Esophagus (tissue), 2 donors: ENCODE results near the gene KLHL17. TPM values are rescaled to one million over a fixed set of nuclear protein-coding genes. Genes with fewer than 3 reads are reported as not detected.

Experiments used
- H3K27ac ChIP-seq, 2 donors: one replicate each; pipeline ENCODE4 v1.5.1; 2013; ENCODE audit warnings: low read depth in 2 of 2, mild to moderate bottlenecking in 2 of 2, inconsistent platforms in 1 of 2, low read length in 1 of 2, moderate library complexity in 1 of 2
- H3K27me3 ChIP-seq, 2 donors: one replicate each; pipeline ENCODE4 v1.6.1; 2013; ENCODE audit warnings: low read length in 2 of 2, control low read depth in 1 of 2, mild to moderate bottlenecking in 1 of 2; ENCODE audit not compliant: insufficient read depth in 2 of 2, control insufficient read depth in 1 of 2
- H3K36me3 ChIP-seq, 2 donors: one replicate each; pipeline ENCODE4 v1.6.1; 2013; ENCODE audit warnings: low read length in 1 of 2; ENCODE audit not compliant: control insufficient read depth in 2 of 2, insufficient read depth in 2 of 2
- H3K4me1 ChIP-seq, 2 donors: one replicate each; pipeline ENCODE4 v1.6.1; 2013; ENCODE audit warnings: low read length in 1 of 2; ENCODE audit not compliant: control insufficient read depth in 2 of 2, insufficient read depth in 2 of 2
- H3K4me3 ChIP-seq, 2 donors: one replicate each; pipeline ENCODE4 v1.5.1; 2013; ENCODE audit warnings: low read length in 2 of 2, mild to moderate bottlenecking in 2 of 2, low read depth in 1 of 2, moderate library complexity in 1 of 2
- H3K9me3 ChIP-seq, 2 donors: one replicate each; pipeline ENCODE4 v1.6.1; 2013; ENCODE audit warnings: mild to moderate bottlenecking in 2 of 2, low read depth in 1 of 2, low read length in 1 of 2, moderate library complexity in 1 of 2; ENCODE audit not compliant: control insufficient read depth in 2 of 2, insufficient read depth in 1 of 2
- WGBS, 2 donors: extraction: QIAGEN DNeasy Blood & Tissue Kit; methylation state at CpG; one replicate each; pipeline ENCODE4 v1.1.7; 2013; 5-methylcytosine and 5-hydroxymethylcytosine counted together
- polyA plus RNA-seq, 2 donors: library from polyadenylated mRNA; stranded (reverse); fragments of 200-250 nt; gene quantifications; one replicate each; pipeline ENCODE4 v1.2.3, GENCODE V29; 2013
- donor health status: healthy with polysubstance abuse.
- donor health status: Bipolar disorder and iron deficiency.

The KLHL17 gene
- polyA plus RNA-seq, 2 donors = 11.9 to 21.8 TPM

DNA sequence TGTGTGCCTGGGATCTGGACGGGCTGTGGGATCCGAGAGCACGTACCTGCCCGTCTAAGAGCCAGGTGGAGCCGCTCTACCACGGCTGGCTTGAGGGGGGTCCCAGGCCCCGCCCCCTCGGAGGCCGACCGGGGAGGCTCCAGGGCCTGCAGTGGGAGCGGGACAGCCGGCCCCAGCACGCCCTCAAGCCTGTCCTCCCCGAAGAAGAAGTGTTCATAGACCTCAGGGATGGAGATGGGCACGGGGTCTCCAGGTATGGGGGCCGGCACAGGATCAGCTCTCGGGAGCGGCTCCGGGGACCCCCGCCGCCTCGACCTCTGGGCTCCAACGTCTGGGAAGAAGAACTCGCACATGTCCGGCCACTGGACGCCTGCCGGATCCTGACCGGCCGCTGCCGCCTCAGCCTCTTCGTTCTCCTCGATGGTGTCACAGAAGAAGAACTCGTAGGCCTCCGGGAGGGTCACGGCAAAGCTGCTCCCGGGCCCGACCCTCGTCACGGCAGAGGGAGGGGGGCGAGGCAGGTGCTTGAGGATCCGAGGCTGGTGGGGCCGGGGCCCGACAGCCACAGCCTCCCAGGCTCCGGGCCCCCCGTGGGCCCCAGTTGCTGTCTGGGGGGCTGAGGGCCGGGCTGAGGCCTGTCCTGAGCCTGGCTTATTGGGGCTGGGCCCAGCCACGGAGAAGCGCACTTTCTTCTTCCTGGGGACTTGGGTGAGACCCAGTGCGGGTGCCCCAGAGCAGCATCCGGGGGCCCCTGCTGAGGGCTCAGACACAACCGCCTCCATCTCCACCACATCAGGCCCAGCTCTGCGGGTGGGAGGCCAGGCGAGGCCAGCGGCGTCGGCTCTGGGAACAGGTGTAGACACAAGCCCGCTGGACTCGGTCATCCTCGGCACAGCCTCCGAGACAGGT, 18.7 kb downstream of the KLHL17 start:
- WGBS, 2 donors = 83 to 84% methylated on average over 49 to 60 of the region's 60 CpGs
- Histone ChIP-seq H3K27ac (no peak overlapping the region), H3K4me3 (no peak overlapping the region), H3K4me1 (peaks cover 0 to 10% of the 10 kb centered on the region in 2 donors), H3K36me3 (peaks cover 0 to 7% of the 10 kb centered on the region in 2 donors), H3K9me3 (peaks cover 0 to 4% of the 10 kb centered on the region in 2 donors), H3K27me3 (peaks cover 0 to 2% of the 10 kb centered on the region in 2 donors)

DNA sequence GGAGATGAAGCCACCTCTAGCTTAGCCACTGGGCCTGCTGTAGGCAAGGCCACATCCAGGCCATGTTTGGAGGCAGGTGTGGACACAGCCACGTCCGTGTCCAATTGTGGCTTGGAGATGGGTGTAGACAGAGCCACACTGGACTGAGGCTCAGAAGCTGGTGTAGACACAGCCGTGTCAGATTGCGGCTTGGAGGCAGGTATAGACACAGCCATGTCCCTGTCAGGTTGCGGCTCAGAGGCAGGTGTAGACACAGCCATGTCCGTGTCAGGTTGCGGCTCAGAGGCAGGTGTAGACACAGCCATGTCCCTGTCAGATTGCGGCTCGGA, 19.3 kb downstream of the KLHL17 start:
- H3K9me3 ChIP-seq = peaks cover 0 to 4% of the 10 kb centered on the region in 2 donors
- no peak overlapping the region for H3K4me3 ChIP-seq
- peaks cover 0 to 2% of the 10 kb centered on the region in 2 donors for H3K27me3 ChIP-seq
- no peak overlapping the region for H3K27ac ChIP-seq
- 54 to 75% methylated on average over 9 of the region's 9 CpGs for WGBS, 2 donors
- H3K36me3 ChIP-seq = peaks cover 0 to 3% of the 10 kb centered on the region in 2 donors
- H3K4me1 ChIP-seq = peaks cover 0 to 10% of the 10 kb centered on the region in 2 donors

DNA sequence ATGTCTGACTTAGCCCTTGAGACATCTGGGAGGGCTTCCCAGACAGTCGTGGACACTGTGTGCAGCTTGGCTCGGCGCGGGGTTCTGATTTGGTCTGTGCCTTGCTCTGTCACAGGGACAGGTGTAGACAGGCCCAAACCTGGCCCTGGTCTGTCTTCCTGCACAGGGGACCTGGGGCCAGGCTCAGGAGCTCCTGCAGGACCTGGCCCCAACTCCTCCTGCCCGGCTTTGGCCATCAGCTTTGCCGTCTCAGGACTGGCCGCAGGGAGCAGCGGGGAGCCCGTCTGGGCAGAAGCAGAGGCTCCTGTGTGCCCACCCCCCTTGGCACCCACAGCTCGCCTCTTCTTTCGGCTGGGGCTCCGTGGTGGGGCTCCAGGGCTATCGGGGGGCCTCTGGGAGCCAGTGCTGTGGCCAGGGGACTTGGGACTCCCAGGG, 19.8 kb downstream of the KLHL17 start:
- Histone ChIP-seq H3K4me3 (no peak overlapping the region), H3K27ac (no peak overlapping the region), H3K36me3 (peaks cover 0 to 3% of the 10 kb centered on the region in 2 donors), H3K4me1 (peaks cover 0 to 10% of the 10 kb centered on the region in 2 donors), H3K27me3 (peaks cover 0 to 2% of the 10 kb centered on the region in 2 donors), H3K9me3 (peaks cover 0 to 4% of the 10 kb centered on the region in 2 donors)
- 56 to 65% methylated on average over 13 of the region's 13 CpGs for WGBS, 2 donors

- WGBS, 2 donors = 64 to 73% methylated on average over 35 of the region's 35 CpGs
- H3K4me1 ChIP-seq = peaks cover 0 to 5% of the 10 kb centered on the region in 2 donors
- H3K27me3 ChIP-seq = peaks cover 0 to 2% of the 10 kb centered on the region in 2 donors
- H3K27ac ChIP-seq = no peak overlapping the region
- H3K36me3 ChIP-seq = no peaks in the 10 kb centered on the region
- H3K9me3 ChIP-seq = peaks cover 0 to 4% of the 10 kb centered on the region in 2 donors
- H3K4me3 ChIP-seq = no peak overlapping the region
Observed at GRCh38 chr1:980602-981395, 20.4 kb downstream of the KLHL17 start.

- no peaks in the 10 kb centered on the region for H3K4me1 ChIP-seq
- peaks cover 0 to 2% of the 10 kb centered on the region in 2 donors for H3K27me3 ChIP-seq
- H3K9me3 ChIP-seq = peaks cover 0 to 4% of the 10 kb centered on the region in 2 donors
- no peak overlapping the region for H3K27ac ChIP-seq
- no peaks in the 10 kb centered on the region for H3K36me3 ChIP-seq
- no peak overlapping the region for H3K4me3 ChIP-seq
- WGBS, 2 donors = 71 to 74% methylated on average over 20 to 21 of the region's 21 CpGs
Observed at GRCh38 chr1:981491-981954, 21.1 kb downstream of the KLHL17 start.

- WGBS, 2 donors = 50 to 58% methylated on average over 28 of the region's 28 CpGs
- H3K27me3 ChIP-seq = peaks cover 0 to 2% of the 10 kb centered on the region in 2 donors
- H3K36me3 ChIP-seq = no peaks in the 10 kb centered on the region
- no peaks in the 10 kb centered on the region for H3K4me1 ChIP-seq
- H3K27ac ChIP-seq = no peak within 1 kb of the TSS
- no peak within 1 kb of the TSS for H3K4me3 ChIP-seq
- H3K9me3 ChIP-seq = peaks cover 0 to 4% of the 10 kb centered on the region in 2 donors
Observed at GRCh38 chr1:981955-982558, 21.7 kb downstream of the KLHL17 start, which contains the start of gene PERM1. PERM1 (minus strand) TSS chr1:982093; CDS start chr1:981029, 1,064 bp downstream.

- Histone ChIP-seq H3K27ac (no peak overlapping the region), H3K4me1 (no peaks in the 10 kb centered on the region), H3K4me3 (no peak overlapping the region), H3K9me3 (peaks cover 0 to 4% of the 10 kb centered on the region in 2 donors), H3K36me3 (no peaks in the 10 kb centered on the region), H3K27me3 (peaks cover 0 to 2% of the 10 kb centered on the region in 2 donors)
- 62 to 69% methylated on average over 43 of the region's 43 CpGs for WGBS, 2 donors
Observed at GRCh38 chr1:982765-983436, 22.5 kb downstream of the KLHL17 start.

GRCh38 chr1:983798-984475, 23.6 kb downstream of the KLHL17 start:
- 15 to 21% methylated on average over 23 to 29 of the region's 29 CpGs for WGBS, 2 donors
- H3K9me3 ChIP-seq = peaks cover 0 to 4% of the 10 kb centered on the region in 2 donors
- peaks cover 0 to 2% of the 10 kb centered on the region in 2 donors for H3K27me3 ChIP-seq
- H3K4me1 ChIP-seq = no peaks in the 10 kb centered on the region
- H3K36me3 ChIP-seq = no peaks in the 10 kb centered on the region
- no peak overlapping the region for H3K27ac ChIP-seq
- no peak overlapping the region for H3K4me3 ChIP-seq
